HG03039 (cell line): Measurements from ENCODE around the gene COBLL1.
"Not testable (repeated sequence)": the region's sequence is repeated elsewhere in the genome, so short reads cannot be mapped to it uniquely, and the experiment has no call there.

Source experiments
- ATAC-seq: cut with Tn5 transposase; IDR thresholded peaks from one replicate; pipeline ENCODE4 v1.9.1; 2021; ENCODE audit warnings: mild to moderate bottlenecking, moderate library complexity; ENCODE audit not compliant: unreplicated experiment

Gene COBLL1, protein sequence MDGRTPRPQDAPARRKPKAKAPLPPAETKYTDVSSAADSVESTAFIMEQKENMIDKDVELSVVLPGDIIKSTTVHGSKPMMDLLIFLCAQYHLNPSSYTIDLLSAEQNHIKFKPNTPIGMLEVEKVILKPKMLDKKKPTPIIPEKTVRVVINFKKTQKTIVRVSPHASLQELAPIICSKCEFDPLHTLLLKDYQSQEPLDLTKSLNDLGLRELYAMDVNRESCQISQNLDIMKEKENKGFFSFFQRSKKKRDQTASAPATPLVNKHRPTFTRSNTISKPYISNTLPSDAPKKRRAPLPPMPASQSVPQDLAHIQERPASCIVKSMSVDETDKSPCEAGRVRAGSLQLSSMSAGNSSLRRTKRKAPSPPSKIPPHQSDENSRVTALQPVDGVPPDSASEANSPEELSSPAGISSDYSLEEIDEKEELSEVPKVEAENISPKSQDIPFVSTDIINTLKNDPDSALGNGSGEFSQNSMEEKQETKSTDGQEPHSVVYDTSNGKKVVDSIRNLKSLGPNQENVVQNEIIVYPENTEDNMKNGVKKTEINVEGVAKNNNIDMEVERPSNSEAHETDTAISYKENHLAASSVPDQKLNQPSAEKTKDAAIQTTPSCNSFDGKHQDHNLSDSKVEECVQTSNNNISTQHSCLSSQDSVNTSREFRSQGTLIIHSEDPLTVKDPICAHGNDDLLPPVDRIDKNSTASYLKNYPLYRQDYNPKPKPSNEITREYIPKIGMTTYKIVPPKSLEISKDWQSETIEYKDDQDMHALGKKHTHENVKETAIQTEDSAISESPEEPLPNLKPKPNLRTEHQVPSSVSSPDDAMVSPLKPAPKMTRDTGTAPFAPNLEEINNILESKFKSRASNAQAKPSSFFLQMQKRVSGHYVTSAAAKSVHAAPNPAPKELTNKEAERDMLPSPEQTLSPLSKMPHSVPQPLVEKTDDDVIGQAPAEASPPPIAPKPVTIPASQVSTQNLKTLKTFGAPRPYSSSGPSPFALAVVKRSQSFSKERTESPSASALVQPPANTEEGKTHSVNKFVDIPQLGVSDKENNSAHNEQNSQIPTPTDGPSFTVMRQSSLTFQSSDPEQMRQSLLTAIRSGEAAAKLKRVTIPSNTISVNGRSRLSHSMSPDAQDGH

DNA sequence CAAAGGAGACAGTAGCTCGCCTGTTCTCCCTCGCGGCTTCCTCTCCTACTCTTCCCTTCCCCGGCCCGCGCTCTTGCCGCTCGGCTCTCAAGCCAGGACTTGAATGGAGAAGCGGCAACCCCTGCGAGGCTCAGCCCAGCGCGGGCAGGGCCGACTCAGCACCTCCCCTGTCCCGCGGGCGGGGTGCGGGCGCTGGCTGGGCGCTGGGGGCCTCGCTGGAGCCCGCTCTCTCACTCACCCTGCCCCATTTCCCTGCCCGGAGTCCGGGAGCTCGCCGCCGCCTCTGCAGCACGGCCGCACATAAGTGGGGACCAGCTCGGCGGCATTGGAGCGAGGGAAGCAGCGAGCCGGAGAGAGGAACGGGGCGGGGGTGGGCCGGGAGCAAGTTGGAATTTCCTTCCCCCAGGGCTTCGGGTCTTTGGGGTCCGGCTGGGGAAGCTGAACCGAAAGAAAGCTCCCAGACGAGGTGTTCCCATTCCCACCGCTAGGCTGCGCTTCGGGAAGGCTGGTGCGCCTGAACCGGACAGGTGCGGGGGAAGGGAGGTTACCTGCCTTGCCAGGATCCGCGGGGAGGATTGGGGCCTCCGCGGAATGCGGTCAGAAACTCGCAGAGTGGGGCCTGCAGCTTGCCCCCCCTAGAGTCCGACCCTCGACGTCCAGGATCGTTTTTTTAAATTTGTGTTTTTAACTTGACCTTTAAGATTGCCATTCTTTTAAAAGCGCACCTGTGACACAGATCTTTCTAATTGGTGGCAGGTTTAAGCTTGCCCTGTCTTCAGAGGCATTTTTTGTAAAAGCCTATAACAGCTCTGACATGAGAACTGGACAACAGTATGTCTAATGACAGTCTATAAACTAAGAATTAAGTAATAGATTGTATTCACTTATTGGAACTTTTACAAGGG, at the start of gene COBLL1:
Gene COBLL1, minus strand, starts transcription at position 105 of the 905 bp plus-strand sequence. CDS start 627 bp downstream, outside the sequence.
- ATAC-seq: peak; percentile 80

DNA sequence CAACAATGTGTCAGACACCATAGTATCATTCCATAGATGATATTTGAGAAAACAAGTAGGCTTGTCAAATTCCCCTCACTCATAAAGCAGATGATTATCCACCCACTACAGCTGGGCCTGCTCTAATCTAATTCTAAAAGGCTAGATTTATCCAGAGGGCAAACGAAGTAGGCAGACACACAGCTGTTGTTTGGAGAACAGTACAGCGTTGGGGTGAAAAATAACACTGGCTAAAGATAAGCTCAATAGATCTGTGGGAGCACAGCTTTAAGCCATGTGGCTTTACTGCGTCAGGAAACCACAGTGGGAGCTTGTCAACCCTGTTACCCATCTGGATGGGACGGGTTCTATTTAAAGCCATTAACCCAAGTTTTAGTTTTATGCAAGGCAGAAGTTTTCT, 48.9 kb upstream of the COBLL1 start:
- ATAC-seq: no peak

DNA sequence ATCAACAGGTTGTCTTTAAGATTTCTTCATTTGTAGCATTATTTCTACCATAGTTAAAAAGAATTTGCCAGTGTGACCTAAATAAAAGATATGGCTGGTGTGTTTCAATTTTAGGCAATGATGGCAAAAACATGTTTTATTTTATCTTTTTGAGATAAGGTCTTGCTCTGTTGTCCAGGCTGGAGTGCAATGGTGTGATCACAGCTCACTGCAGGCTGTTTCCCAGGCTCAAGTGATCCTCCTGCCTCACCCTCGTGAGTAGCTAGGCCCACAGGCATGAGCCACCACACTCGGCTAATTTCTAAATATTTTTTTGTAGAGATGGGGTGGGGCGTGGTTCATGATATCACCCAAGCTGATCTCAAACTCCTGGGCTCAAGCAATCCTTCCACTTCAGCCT, 47.0 kb upstream of the COBLL1 start:
- no peak for ATAC-seq

DNA sequence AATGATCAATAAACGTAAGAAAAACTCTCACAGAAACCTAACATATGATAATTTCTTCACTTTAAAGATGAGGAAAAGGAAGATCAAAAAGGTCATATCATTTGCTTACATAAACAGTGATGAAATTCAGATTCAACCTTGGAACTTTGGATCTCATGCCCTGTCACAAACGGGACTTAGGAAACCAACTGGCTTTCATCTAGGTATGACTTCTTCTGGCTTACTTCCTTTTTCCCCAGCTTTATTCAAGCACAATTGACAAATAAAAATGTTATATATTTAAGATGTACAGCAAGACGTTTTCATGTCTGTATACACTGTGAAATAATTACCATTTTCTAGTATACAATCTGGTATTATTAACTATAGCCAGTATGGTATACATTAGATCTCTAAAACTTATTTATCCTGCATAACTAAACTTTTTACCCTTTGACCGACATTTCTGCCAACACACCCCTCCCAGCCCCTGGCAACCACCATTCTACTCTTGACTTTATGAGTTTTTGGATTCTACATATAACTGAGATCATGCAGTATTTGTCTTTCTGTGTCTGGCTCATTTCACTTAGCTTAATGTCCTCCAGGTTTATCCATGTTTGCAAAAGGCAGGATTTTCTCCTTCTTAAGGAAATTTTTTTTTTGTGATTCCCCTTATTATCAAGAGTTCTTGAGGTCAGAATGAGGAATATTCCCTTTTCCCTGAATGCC, 46.0 kb upstream of the COBLL1 start:
- ATAC-seq: no peak

DNA sequence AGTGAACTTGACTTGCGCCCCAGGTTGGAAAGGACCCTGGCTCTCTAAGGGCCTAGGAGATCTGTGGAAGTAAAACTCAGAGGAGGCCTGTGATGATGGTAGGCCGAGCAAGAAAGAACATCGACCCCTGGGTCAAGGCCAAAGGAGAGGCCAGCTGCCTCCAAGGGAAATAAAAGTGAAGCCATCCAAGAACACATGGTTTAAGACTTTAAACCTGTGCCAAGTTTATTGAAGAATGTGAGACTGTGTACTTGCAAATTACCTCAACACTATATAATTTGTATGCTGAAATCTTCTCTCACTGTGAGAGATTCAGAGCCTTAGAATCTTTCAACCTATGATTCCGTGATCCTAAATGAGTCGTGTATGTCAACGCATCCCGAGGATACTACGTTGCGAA, 40.7 kb upstream of the COBLL1 start:
- ATAC-seq: no peak

DNA sequence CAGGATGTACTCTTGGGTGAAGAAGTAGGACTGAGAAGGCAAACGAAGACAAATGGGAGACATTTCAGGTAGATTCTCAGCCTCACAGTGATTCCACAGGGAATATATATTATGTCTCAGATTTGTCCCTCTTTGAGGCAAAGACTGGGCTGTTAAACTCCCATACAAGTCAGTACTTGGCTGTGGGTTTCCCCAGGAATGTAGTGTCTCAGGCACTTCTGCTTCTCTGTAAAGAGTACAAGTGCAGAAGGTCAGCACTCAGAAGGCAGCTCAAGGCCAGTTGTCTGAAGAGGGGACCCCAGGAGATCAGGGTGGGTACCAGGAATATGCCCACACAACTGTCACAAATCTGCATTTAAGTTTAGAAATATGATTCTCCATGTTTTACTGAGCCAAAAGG, 39.9 kb upstream of the COBLL1 start:
- ATAC-seq: no peak

DNA sequence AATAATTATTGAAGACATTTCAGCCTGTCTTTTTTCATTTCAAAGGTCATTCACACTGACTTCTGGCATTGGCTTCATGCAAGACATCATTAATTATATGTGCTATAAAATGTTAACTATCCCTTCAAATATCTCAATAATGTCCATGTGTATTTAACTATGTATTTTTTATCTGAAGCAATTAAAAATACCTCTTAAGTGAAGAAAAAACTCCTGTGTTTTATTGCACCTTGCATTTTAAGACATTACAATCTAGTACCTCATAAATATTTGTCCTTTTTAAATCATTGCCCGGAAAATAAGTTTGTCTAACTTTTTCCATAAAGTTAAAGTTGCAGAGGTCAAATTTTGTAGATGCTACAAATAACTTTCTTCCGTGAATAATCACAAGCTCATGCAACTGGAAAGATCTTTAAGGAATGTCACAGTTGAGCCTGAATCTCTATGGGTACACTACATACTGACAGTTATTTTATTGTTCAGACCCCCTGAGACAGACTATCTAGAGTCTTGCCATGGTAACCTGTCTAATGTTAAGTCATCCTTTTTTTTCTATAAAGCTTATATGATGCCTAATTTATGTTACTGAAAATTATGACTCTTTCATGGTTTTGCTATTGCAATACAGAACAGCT, 38.4 kb upstream of the COBLL1 start:
- ATAC-seq: no peak

DNA sequence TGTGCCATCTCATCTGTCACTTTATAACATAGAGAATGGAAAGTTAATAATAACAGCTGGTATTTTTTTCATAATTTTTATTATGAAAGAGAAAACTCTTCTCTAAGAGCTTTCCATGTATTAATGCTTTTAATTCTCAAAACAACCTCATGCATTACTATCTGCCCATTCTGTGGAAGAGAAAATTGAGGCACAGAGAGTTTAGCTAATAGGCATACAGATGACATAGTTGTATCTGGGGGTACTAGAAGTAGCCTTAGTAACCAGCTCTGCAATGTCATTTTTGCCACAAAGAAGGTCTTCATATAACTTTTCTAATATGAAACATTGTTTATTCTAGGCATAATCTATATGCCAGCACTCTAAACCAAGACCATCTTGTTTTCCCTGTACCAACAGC, 36.3 kb upstream of the COBLL1 start:
- no peak for ATAC-seq

DNA sequence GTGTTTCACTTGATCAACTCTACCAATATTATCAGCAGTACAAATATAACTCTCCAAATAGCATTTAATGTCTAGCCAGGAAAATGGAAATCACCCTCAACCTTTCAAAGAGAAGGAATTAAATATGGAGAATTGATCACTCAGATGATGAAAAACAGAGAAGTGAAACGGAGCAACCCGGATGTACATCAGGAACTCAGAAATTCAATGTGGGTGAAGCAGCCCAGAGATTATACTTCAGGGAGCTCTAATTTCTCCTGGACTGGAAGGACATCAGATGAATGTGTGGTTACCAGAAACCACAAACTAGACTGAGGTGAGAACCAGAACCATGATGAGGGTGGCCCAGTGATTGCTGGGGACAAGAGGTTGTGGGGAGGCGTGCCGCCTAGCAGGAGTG, 35.5 kb upstream of the COBLL1 start:
- no peak for ATAC-seq

DNA sequence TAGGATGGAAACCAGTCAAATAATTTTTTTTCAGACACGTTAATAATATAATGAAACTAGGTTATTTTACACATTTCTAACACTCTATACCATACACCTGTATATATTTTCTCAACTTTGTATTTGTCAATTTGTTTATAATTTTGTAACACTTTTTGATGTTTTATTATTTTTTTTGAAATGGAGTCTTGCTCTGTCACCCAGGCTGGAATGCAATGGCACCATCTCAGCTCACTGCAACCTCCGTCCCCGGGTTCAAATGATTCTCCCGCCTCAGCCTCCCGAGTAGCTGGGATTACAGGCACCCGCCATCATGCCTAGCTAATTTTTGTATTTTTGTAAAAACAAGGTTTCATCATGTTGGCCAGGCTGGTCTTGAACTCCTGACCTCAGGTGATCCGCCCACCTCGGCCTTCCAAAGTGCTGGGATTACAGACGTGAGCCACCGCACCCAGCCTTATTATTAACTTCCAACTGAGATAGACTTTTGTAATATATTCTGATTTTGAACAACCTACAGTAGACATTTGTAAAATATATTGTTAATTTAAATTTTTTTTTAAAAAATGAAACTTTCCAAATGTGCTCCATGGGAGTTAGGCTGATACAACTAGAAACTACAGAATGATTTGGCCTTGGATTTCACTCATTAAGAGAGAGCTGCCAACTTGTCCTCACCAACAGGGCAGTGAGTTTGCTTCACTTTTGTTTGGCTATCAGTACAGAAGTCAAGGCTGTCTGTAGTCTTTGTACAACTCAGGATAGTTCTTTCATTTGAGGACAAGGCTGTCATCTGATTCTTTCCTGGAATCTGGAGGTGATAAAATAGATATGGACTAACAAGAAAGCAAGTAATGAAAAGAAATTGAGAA, 33.9 kb upstream of the COBLL1 start:
- no peak for ATAC-seq

DNA sequence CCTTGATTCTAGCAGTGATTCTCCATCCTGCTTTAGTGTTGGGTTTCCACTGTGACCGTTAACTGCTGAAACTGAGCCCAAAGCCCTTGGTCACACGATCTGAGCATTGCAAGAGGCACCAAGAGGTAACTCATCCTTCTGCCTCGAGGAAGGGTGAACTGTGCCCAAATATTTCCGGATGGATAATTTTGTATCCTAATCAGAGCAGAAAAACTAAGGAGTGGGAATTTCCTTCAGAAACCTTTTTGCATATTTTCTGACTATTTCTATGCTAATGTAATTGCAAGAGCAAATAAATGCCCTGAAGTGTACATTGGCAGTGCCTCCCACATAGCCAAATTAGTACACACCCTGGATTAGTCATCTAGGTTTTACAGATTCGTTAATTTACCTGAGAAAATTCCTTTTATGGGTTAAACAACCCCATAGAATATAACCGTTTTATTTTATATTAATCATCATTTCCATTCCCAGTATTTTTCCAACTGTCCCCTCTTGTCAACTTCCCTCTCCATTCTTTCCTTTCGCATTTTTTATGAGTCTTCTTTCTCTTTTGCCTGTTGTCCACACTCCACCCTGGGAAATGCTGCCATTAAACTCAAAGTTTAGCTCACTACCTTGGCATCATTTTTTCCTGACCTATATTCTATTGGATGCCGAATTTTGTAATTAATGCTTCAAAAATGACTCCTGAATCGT, 31.7 kb upstream of the COBLL1 start:
- ATAC-seq: no peak

DNA sequence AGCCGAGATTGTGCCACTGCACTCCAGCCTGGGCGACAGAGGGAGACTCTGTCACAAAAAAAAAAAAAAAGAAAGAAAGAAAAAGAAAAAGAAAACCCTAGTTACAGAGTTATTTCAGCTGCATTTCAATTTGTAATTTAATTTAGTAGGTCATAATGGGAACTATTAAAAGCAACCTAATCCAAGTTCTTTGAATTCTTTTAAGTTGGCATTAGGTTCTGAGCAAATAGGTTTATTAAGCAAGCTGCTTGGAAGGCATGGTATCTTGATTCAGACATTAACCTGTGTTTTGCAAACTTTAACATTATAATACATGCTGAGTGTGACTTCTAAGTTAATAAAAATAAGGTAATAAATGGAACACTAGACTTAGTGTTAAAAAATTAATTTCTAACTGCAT, 29.8 kb upstream of the COBLL1 start:
- no peak for ATAC-seq

DNA sequence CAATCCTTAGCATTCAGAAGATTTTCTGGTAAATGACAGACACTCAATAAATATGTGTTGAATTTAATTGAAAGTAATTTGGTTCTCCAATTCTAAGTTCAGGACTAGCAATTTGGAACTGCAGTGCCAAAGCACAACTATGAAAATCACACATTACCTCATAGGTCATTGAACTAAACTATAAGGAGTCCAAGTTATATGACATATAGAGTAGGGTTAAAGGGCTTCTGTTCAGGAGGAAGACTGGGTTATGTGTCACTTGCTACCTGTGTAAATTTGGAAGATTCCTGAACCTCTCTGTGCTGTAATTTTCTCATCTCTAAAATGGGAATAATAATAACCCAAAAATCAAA, 27.8 kb upstream of the COBLL1 start:
- no peak for ATAC-seq

DNA sequence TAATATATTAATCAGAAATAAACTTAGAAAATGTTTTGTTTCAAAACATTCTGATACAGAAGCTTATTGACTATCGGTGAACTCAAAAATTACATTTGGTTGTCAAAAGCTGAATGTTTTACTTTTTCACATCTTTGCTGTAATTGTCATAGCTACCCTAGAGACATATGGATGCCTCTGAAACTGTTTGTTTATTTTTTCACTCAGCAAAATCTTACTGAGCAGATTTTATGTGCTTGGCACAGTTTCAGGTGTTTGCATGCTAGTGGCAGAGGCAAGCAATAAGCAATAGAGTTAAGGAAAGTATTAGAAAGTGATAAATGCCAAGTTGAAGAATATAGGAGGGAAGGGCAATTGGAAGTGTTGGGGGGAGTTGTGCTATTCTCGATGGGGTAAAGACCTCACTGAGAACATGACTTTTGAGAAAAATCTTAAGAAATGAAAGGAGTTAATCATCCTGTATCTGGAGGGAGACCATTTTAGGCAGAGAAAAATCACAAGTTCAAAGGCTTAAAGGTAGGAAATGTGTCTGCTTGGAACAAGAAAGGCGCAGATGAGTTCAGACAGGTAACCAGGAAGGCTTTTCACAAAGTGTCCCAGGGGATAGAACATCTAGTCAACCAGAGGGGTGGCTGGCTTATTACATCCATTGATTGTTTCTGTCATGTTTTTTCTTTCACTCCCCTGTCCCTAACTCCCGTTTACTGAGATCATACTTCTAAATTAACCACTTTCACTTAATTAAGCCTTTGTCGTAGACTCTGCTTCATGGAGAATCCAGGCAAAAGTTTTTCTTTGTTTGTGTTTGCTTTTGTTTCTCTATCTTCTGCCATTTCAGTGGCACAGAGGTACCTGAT, 27.2 kb upstream of the COBLL1 start:
- no peak for ATAC-seq

DNA sequence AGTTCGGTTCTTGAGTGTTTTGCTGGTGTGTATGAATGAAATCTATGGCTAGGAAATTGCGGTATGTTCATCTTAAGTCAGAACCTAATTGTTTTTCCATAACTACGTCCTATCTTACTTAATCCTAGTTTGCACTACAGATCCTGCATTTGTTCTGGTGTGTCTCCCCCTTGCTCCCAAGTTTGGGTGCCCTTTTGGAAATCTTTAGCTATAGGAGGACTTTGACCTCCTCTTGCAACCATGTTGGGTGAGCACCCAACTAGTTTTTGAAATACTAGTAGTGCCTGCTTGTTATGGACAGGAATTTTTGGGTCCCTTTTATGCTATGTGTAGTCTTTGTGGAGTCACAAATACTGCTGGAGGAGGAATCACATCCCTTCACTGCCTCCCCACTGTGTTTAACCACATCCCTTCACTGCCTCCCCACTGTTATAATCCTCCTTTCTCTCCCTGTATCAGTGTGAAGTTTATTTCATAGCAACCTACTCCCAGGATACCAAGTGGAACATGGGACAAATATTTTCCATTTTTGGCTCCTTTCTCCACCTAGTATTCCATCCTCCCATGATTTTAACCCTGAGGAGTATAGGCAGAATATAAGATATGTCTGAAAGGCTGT, 26.3 kb upstream of the COBLL1 start:
- ATAC-seq: no peak

DNA sequence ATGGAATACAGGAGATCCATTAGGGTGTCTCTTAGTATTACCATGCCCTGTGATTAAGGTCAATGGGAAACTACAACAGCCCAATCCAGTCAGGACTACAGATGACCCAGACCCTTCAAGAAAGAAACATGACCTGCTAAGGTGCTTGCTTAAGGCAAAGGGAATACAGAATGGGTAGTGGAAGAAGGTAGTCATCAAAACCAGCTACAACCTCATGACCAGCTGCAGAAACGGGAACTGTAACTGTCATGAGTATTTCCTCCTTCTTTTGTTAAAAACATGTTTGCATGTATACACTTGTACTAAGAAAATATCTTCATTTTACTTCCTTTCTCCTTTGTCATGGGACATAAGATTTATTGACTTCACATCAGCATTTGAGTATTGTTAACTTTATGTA, 24.8 kb upstream of the COBLL1 start:
- not testable (repeated sequence) for ATAC-seq

DNA sequence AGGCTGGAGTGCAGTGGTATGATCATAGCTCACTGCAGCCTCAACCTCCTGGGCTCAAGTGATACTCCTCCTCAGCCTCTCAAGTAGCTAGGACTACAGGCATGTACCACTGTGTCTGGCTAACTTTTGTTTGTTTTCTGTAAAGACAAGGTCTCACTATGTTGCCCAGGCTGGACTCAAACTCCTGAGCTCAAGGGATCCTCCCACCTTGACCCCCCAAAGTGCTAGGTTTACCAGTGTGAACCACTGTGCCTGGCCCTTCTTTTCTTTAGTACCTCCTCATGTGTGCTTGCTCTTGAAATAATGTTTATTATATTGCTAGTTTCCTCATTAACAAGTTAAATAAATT, 19.0 kb upstream of the COBLL1 start:
- ATAC-seq: no peak
